GM12891 (cell line): ENCODE results near the gene TCF21.

Experiments
- POLR2A ChIP-seq: IDR thresholded peaks from 2 replicates; pipeline ENCODE4 v1.6.1; 2011; ENCODE audit warnings: low read depth, low read length, control low read depth
- TAF1 ChIP-seq: IDR thresholded peaks from 2 replicates; pipeline ENCODE4 v1.6.1; 2011; ENCODE audit warnings: low read depth, low read length, control low read depth

- no peak for TF ChIP-seq TAF1
- TF ChIP-seq POLR2A: no peak
Measured at GRCh38 chr6:133894795-133895358, 6.0 kb downstream of the TCF21 start.
